Activated naive CD4-positive, alpha-beta T cell treated with anti-CD3 and anti-CD28 coated beads, Interleukin-2, amount 50 U/mL, for 72 hours (primary cell): ENCODE results near the gene TEDC2. TPM values are rescaled to one million over a fixed set of nuclear protein-coding genes. Genes with fewer than 3 reads are reported as not detected.
A peak's percentile ranks its signal among the peaks of the same experiment; 100 is the strongest.
"Not testable (repeated sequence)": the region's sequence is repeated elsewhere in the genome, so short reads cannot be mapped to it uniquely, and the experiment has no call there.

Source experiments
- ATAC-seq, 2 donors: fragments of 150-1000 bp; cut with Tn5 transposase; 2 replicates each; pipeline ENCODE4 v1.10.0; 2021; ENCODE audit warnings: mild to moderate bottlenecking in 2 of 2, moderate library complexity in 2 of 2
- DNase-seq, 2 donors: peaks; one replicate each; pipeline ENCODE4 v3.0.0; 2021 to 2022; ENCODE audit warnings: low spot score in 2 of 2
- H3K27ac Mint-ChIP-seq, 2 donors: one replicate each; pipeline ENCODE4 v1.8.0; 2022; ENCODE audit warnings: mild to moderate bottlenecking in 2 of 2, mixed read lengths in 2 of 2
- H3K36me3 Mint-ChIP-seq, 2 donors: one replicate each; pipeline ENCODE4 v1.8.0; 2022; ENCODE audit warnings: mixed read lengths in 2 of 2
- H3K9me3 Mint-ChIP-seq, 2 donors: one replicate each; pipeline ENCODE4 v1.8.0; 2022; ENCODE audit warnings: mixed read lengths in 2 of 2
- total RNA-seq, 2 donors: library from RNA; stranded (reverse); gene quantifications; one replicate each; pipeline ENCODE4 v1.2.3, GENCODE V29; 2022

Gene TEDC2
- total RNA-seq, 2 donors from 2014 or later, result 20.9 to 32.3 TPM

DNA sequence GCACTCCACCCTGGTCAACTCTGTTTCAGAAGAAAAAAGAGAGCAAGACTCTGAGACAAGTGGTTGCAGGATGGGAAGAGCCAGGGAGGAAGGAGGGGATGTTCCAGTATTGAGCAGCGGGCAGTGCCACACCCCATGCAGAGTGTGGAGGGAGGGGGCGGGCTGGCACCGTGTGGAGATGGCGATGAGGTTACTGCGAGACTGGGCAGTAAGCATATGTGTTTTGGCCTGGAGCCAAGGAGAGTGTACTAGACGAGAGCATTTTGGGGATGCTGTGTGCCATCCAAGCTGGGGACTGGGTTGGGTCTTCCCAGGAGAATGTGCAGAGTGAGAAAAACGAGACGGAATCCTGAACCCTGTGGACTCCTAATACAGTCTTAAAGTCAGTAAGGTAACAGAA, 18.4 kb downstream of the TEDC2 start:
- DNase-seq, result no peak
- no peaks in the 10 kb centered on the region for H3K9me3 Mint-ChIP-seq
- no peaks in the 10 kb centered on the region for H3K36me3 Mint-ChIP-seq
- H3K27ac Mint-ChIP-seq, result no peak overlapping the region
- ATAC-seq, result no peak

DNA sequence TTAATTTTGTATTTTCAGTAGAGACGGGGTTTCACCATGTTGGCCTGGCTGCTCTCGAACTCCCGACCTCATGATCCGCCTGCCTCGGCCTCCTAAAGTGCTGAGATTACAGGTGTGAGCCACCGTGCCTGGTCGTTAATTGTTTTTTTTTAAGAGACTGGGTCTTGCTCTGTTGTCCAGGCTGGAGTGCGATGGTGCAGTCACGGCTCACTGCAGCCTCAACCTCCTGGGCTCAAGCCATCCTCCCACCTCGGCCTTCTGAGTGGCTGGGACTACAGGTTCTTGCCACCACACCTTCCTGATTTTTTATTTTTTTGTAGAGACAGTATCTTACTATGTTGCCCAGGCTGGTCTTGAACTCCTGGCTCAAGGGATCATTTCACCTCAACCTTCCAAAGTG, 20.1 kb downstream of the TEDC2 start:
- H3K9me3 Mint-ChIP-seq, DNase-seq, H3K36me3 Mint-ChIP-seq, H3K27ac Mint-ChIP-seq, ATAC-seq: not testable (repeated sequence)

DNA sequence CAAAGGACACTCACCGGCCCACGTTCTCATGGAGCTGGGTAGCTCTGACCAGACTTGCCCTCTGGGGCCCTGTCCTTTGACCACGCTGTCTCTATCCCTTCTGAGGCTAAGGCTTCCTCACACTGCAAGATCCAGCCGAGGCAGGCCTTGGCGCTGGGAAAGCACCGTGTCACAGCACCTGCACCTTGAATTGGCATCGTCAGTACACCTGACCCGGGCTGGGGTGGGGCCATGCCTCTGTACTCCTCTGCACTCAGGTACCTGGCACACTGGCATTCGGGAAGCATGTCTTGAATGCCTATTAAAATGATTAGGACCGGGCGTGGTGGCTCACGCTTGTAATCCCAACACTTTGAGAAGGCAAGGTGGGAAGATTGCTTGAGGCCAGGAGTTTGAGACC, 21.0 kb downstream of the TEDC2 start:
- H3K27ac Mint-ChIP-seq, result no peak overlapping the region
- no peaks in the 10 kb centered on the region for H3K36me3 Mint-ChIP-seq
- no peak for DNase-seq
- no peaks in the 10 kb centered on the region for H3K9me3 Mint-ChIP-seq
- no peak for ATAC-seq

DNA sequence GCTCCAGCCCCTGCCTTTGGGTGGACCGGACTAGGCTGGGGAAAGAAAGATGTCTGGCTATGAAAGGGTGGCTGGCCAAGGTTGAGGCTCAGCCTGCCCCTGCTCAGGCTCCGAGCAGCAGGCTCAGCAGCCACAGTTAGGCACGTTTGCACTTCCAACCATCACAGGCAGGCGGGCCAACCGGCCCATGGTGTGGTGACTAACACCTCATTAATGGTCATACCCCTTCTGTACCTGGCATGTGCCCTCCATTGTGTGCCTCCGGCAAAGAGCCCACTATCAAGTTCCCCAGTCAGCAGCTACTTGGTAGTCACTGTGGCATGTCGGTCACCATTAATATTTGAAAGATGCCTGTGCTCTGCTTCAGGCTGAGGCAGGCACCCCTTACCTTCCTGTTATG, 21.8 kb downstream of the TEDC2 start:
- Mint-ChIP-seq H3K9me3 (no peaks in the 10 kb centered on the region), H3K27ac (peak overlapping the region in 1 of 2 donors; percentile 66), H3K36me3 (no peaks in the 10 kb centered on the region)
- no peak for DNase-seq
- ATAC-seq, result no peak

DNA sequence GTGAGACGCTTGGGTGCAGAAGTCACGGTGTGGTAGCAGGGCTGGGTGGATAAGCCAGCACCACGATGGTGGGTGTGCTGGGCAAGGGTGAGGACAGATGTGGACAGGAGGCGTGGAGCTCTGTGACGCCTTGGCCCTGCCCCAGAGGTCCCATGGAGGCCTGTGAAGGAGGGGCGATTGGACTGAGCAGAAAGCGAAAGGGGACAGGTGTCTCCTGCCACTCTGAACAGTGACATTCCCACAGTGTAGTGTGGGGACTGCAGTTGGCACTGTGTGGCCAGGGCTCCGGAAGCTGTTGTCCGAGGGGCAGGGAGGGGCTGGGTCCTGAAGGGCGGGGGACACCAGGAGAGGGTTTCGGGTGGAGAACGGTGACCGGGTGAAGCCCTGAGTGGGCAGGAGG, 22.3 kb downstream of the TEDC2 start:
- DNase-seq, result no peak

DNA sequence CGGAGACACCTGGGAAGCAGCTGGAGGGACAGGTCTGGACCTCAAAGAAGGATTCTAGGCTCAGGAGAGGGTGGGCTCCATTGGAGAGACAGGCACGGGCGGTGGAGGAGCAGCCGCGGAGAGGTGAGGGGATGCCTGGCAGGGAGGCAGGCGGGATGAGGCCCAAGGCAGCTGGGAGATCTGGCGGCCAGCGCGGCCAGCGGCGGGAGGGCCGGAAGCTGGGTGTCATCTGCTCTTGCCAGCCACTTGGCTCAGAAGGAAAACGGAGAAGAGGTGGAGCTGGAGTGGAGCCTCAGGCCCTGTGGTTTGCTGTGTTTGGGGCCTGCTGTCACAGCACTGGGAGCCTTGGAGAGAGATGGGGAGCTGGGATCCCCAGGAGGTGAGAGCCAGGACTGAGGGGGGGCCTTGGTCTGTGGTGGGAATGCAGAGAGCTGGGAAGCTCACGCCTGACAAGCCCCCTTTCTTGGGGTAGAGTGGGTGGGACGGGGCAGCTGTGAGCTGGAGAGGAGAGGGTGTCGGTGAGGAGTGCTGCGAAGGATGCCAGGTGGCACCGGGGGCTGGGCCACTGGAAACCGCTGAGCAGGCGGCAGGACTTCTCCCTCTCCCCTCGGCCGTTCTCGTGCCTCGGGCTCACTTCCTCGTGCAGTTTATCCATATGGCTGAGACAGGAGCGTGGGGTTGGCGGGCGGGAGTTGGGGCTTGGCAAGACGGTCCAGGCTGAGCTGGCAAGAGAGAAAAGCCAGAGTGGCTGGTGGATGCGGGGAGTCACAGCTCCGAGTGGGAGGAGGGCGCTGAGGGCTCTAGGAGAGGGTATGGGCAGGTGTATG, 23.0 kb downstream of the TEDC2 start:
- no peaks in the 10 kb centered on the region for H3K9me3 Mint-ChIP-seq
- peak overlapping the region in 1 of 2 donors; percentile 71 for H3K27ac Mint-ChIP-seq
- DNase-seq (no peak), ATAC-seq (no peak)
- H3K36me3 Mint-ChIP-seq, result no peaks in the 10 kb centered on the region

More for the DNA sequence above, 22.3 kb downstream of the TEDC2 start:
- Mint-ChIP-seq H3K9me3 (no peaks in the 10 kb centered on the region), H3K27ac (peak overlapping the region; percentile 2 to 66), H3K36me3 (no peaks in the 10 kb centered on the region)
- ATAC-seq, result no peak

DNA sequence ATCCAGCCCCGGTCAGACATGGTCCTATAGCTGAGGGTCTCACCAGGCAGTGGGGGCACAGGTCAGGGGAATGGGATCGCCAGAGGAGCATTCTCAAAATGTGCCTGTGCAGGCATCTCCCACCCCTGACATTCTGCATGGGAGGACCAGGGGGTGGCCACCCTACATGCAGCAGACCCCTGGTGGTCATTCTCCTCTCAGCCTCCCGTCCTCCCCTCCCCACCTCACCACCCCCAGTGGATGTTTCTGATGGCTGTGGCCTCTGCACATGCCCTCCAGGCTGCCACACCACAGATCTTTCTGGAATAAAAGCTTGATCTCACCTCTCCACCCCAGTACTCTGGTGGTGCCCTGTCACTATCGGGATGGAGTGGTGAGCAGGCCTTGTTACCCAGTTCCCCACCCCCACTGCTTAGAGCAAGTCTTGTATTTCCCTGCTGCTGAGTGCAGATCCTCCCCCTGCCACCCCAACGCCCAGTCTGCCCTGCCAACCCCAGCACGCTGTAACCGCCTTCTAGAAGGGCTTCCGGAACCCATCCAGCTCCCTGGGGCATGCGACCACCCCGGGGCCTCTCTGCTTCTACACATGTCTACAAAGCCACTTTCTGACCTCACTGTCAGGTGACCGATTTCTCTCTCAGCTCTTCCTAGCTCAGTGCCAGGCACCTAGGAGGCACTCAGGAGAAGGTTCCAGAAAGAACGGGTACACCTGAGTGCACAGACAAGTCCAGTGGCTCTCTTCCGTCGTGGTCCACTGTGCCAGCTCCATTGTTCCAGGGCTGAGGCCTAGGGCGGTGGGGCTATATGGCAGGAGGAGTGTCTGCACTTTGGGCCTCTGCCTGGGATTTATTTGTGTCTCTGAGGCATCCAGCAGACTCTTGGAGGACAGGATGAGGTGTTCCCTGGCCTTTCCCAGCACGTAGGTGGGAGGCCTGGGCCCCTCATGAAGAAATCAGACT, 24.3 kb downstream of the TEDC2 start:
- Mint-ChIP-seq H3K27ac (peak overlapping the region; percentile 71 to 85), H3K9me3 (no peaks in the 10 kb centered on the region), H3K36me3 (no peaks in the 10 kb centered on the region)
- no peak for DNase-seq
- ATAC-seq, result no peak

DNA sequence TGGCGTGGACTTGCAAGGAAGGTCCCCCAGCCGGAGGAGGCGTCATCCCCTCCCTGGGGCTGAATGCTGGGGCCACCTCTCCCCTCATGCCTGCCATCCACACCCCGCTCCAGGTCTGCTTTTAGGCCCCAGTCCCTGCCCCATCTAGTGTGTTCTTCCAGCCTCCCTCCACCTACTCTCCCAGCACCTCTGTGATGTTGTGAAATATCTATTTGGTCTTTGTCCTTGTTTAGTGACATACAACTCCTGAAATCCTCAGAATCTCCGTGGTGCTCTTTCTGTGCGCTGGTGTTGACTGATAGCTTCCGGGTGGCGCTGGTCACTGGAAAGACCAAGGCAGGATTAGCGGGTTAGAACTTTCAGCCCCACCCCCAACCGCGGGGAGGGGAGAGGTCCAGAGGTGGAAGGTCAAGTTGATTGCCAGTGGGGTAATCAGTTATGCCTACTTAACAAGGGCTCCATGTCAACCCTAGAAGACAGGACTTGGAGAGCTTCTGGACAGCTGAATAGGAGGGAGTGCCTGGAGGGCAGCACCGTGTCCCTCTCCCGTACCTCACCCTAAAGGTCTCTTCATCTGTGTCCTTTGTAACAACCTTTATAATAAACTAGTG, 25.1 kb downstream of the TEDC2 start:
- ATAC-seq (no peak), DNase-seq (no peak)
- no peaks in the 10 kb centered on the region for H3K9me3 Mint-ChIP-seq
- no peaks in the 10 kb centered on the region for H3K36me3 Mint-ChIP-seq
- H3K27ac Mint-ChIP-seq, result peak overlapping the region; percentile 37 to 85

DNA sequence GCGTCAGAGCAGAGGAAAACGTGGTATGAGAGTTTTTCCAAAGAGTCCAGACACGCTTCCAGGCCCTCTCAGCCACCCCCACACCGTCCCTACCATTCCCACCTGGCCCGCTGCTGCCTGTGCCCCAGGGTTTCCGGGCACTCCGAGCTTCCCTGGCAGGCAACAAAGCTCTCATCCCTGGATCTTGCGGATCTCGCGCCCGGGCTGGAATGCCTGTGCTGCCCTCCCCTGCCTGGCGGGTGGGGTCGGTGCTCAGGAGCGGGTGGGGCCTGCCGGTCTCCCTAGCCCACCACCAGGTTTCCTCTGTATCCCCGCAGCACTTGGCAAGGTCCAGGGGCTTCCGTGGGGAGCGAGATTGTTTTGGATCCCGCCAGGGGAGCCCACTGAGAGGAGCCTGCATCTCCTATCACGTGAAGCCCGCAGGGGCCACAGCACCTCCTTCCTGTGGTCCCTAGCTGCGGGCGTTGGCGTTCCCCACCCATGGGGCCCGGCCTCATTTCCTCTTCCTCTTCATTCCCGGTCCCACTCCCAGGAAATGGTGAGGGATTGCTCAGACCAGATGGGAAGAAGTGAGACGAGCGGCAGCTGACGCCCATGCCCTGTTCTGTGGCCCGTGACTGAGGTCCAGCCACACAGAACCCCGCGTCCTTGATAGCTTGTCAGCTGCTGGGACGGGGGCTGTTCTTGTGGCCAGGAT, 26.1 kb downstream of the TEDC2 start:
- H3K27ac Mint-ChIP-seq, result peak overlapping the region in 1 of 2 donors; percentile 26
- H3K9me3 Mint-ChIP-seq, result no peaks in the 10 kb centered on the region
- ATAC-seq (no peak), DNase-seq (no peak)
- H3K36me3 Mint-ChIP-seq, result no peaks in the 10 kb centered on the region

DNA sequence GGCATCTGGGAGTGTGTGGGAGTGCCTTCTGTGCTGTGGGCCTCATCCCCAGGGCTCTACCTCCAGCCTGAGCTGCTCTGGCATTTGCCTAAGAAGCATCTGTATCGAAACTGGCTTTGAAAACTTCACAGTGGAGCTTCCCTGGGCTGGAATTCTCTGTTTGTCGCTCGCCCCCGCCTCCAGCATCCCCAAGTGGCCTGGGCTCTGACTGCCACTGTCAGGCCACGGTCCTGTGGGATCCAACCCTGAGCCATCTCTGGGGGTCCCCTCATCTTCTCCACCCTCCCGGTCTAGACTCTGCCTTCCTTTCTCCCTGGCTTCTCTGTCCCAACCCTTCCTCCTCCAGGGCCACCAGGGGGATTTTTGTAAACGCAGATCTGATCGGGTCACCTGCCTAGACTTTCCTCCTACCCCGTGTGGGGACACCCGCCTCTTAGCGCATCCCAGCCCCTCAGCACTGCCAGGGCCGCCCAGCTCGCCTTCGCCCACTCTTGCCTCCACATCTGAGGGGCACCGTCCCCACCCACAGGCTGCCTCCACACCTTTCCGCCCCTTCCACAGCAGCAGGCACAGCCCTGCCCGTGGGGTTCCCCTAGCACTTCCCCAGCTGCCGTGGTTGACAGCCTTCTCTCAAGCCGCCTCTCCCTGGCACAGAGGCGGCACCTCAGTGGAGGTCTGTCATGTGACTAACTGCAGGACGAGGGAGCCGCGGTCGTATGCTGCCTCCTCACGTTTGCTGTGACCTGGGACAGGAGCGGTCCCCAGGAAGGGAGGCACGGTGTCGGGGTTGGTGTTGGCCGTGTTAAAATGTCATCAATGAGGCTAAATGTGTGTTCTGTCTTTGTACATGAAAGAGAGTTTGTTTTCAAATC, 27.0 kb downstream of the TEDC2 start:
- no peaks in the 10 kb centered on the region for H3K36me3 Mint-ChIP-seq
- H3K9me3 Mint-ChIP-seq, result no peaks in the 10 kb centered on the region
- ATAC-seq (peak; percentile 96 to 98), DNase-seq (peak; percentile 64 to 79)
- peak overlapping the region; percentile 26 to 89 for H3K27ac Mint-ChIP-seq

DNA sequence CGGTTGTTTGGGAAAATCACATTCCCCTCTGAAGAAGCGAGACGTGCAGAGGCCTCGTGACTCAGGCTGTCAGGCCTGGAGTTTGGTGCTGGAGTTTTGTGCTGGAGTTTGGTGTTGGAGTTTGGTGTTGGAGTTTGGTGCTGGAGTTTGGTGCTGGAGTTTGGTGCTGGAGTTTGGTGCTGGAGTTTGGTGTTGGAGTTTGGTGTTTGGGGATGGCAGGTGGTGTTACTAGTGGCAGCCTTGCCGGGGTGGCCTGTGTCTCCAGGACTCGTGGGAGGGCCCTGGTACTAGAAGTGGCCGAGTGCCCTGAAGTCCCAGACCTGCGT, 27.6 kb downstream of the TEDC2 start:
- ATAC-seq (no peak), DNase-seq (no peak)
- Mint-ChIP-seq H3K36me3 (no peaks in the 10 kb centered on the region), H3K9me3 (no peaks in the 10 kb centered on the region), H3K27ac (peak overlapping the region; percentile 26 to 89)

DNA sequence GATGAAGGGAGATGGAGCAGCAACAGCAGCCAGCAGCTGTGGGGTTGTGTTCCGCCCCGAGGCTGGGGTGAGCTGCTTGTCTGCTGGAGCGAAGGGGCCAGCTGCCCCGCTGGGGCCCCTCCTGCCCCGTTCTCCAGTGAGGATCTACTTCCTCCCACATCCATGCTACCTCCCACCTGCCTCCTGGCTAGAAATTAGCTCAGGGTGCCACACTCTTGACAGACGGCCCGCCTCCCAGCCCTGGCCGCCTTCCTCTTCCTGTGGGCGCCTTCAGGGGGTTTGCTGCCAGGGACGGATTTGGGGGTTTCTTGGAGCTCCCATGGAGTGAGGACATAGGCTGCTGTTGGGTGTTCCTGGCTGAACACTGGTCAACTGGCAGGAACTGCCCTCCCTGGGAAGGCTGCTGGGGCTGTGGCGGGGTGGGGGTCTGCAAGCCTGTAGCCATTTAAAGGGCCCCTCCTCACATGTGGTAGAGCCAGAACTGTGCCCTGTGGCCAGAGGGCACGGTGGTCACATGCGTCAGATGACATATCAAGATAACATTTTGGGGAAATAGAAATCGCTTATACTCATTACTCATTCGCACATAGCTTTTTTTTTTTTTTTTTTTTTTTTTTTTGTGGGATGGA, 28.1 kb downstream of the TEDC2 start:
- ATAC-seq (no peak), DNase-seq (no peak)
- Mint-ChIP-seq H3K9me3 (no peaks in the 10 kb centered on the region), H3K27ac (peak overlapping the region in 1 of 2 donors; percentile 26), H3K36me3 (no peaks in the 10 kb centered on the region)

DNA sequence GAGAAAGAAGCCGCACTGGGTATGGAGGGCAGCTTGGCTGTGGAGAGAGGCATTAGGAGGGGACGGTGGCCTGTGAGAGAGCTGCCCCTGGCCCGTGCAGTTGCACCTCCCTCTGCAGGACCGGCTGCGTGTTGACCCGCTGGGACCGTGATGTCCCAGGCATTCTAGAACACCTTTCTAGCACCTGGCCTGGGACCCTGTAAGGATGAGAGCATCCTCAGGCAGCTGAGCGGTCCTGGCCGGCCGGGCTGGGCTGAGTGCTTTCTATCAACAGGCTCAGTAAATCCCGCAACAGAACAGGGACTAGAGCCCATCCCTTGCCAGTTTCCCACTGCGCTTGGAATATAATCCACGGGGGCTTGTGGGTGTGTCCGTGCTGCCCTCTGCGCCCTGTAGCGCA, 29.7 kb downstream of the TEDC2 start:
- no peak for DNase-seq
- Mint-ChIP-seq H3K27ac (no peak overlapping the region), H3K36me3 (no peaks in the 10 kb centered on the region), H3K9me3 (no peaks in the 10 kb centered on the region)
- ATAC-seq, result no peak

DNA sequence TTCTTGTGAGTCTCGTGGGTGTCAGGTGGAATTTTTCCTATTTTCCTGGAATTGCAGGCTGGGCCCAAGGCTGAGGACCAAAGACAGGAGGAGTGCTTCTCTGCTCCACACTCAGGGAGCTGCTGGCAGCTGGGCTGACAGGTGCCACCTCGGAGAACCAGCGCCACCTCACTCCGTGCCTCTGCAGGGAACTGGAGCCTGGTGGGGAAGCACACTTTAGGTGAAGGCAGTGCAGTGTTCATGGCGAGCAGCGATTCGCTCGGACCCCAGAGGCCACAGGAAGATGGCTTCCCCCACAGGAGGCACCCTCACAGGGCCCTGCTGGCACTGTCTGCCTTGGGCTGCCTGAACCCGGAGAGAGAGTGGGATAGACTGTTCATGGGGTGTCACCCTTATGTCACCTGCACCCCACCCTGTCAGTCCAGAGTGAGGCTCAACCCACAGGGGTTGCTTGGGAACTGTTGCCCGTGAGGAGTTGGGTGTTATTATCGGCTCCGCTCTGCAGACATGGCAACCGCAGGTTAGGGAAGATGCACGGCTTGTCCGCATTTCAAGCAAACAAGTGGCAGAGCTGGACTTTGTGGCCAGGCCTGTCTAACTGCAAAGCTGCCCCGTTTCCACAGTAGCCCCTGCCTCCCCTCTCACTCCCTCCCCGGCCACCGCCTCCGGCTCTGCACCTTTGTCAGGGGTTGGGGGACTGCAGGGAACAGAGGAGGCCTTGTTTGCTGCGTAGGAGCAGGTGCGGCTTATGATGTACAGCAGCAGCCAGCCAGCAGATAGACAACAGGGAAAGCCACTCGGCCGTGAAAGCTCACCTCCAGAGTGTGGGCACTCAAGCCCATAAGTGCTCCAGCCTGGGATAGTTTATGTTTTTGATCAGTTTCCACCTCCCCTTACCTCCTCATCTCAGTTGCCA, 30.5 kb downstream of the TEDC2 start:
- DNase-seq, result no peak

More for the DNA sequence above, 30.5 kb downstream of the TEDC2 start:
- Mint-ChIP-seq H3K9me3 (no peaks in the 10 kb centered on the region), H3K27ac (no peak overlapping the region), H3K36me3 (no peaks in the 10 kb centered on the region)
- no peak for ATAC-seq
